Gastrocnemius medialis (tissue), 4 donors: ENCODE measurements around the gene HSCB. TPM values are rescaled to one million over a fixed set of nuclear protein-coding genes. Genes with fewer than 3 reads are reported as not detected.
"Not testable (repeated sequence)": the region's sequence is repeated elsewhere in the genome, so short reads cannot be mapped to it uniquely, and the experiment has no call there.

Experiments
- ATAC-seq, 2 donors: fragments of 150-250 bp; one replicate each; pipeline ENCODE4 v1.9.1; 2016
- DNase-seq, 2 donors: peaks; one replicate each; pipeline ENCODE4 v3.0.0-alpha.2; 2019
- H3K27ac ChIP-seq, 4 donors: fragments of 200-600 bp; sonication (generic); 1 replicate in 1 of 4; 2 replicates in 3 of 4; pipeline ENCODE4 v1.5.1; 2016 to 2018; ENCODE audit warnings: mild to moderate bottlenecking in 2 of 4, moderate library complexity in 1 of 4
- H3K27me3 ChIP-seq, 3 donors: fragments of 200-600 bp; sonication (generic) in 2 of 3; 1 replicate in 1 of 3; 2 replicates in 2 of 3; pipeline versions ENCODE4 v1.5.1 to v1.6.0; 2016 to 2019; ENCODE audit warnings: mild to moderate bottlenecking in 1 of 3, moderate library complexity in 1 of 3
- H3K36me3 ChIP-seq, 2 donors: fragments of 200-600 bp; sonication (generic) in 1 of 2; one replicate each; pipeline ENCODE4 v1.5.1; 2017 to 2018
- H3K4me1 ChIP-seq, 2 donors: fragments of 200-600 bp; sonication (generic) in 1 of 2; one replicate each; pipeline ENCODE4 v1.5.1; 2016 to 2017; ENCODE audit warnings: mild to moderate bottlenecking in 2 of 2
- H3K4me3 ChIP-seq, 4 donors: fragments of 200-600 bp; sonication (generic) in 3 of 4; 1 replicate in 1 of 4; 2 replicates in 3 of 4; pipeline ENCODE4 v1.5.1; 2016 to 2019; ENCODE audit warnings: mild to moderate bottlenecking in 2 of 4
- H3K9me3 ChIP-seq, 3 donors: fragments of 200-600 bp; sonication (generic) in 2 of 3; 1 replicate in 1 of 3; 2 replicates in 2 of 3; pipeline ENCODE4 v1.5.1; 2016 to 2019
- CTCF ChIP-seq, 5 experiments: fragments of 450-650 bp in 3 of 5; fragments of 200-600 bp in 2 of 5; sonication (generic) in 2 of 5; IDR thresholded peaks in 4 of 5; conservative IDR thresholded peaks in 1 of 5; 1 replicate in 4 of 5; 2 replicates in 1 of 5; pipeline ENCODE4 v1.5.1; 2016 to 2019; ENCODE audit warnings: antibody characterized with exemption in 5 of 5, mild to moderate bottlenecking in 3 of 5, moderate library complexity in 3 of 5
- POLR2A ChIP-seq, 2 donors: fragments of 450-650 bp; IDR thresholded peaks; one replicate each; pipeline ENCODE4 v1.6.1; 2017; ENCODE audit warnings: antibody characterized with exemption in 2 of 2, mild to moderate bottlenecking in 2 of 2, moderate library complexity in 2 of 2
- in situ Hi-C, 4 donors: fragments of 200-750 bp; cut with MboI; loops; one replicate each; pipeline versions ENCODE4 v1.15.0 to v1.8.0; 2017; ENCODE audit warnings: low sequenced_read_pairs in 4 of 4
- intact Hi-C: fragments of 100-400 bp; cut with DNase I; formaldehyde crosslinking; loops from one replicate; pipeline ENCODE4 v1.15.1; 2023; ENCODE audit warnings: low total_unique reads
- total RNA-seq, 4 donors: library from RNA; depleted of rRNA; stranded (reverse); fragments of >200 nt; gene quantifications; one replicate each; pipeline versions ENCODE4 v1.1.0 to v1.2.3, GENCODE V29; 2016

Gene HSCB
- total RNA-seq, 4 donors from 2014 or later, result 14.4 to 30.4 (median 22.9) TPM

- TF ChIP-seq CTCF (IDR thresholded peaks at IDR 0.05 in 4 of 5, conservative IDR thresholded peaks at IDR 0.05 in 1 of 5) (no peak), POLR2A (IDR thresholded peaks at IDR 0.05) (no peak)
- Histone ChIP-seq H3K27me3 (no peaks in the 10 kb centered on the region), H3K4me3 (no peak overlapping the region), H3K27ac (no peak overlapping the region), H3K4me1 (peaks cover 4 to 5% of the 10 kb centered on the region in 2 donors), H3K9me3 (no peaks in the 10 kb centered on the region), H3K36me3 (no peaks in the 10 kb centered on the region)
- DNase-seq (no peak), ATAC-seq (no peak)
- intact Hi-C loops, result no loop called here
- in situ Hi-C loops, result no loop called here
These were observed 5.3 kb upstream of the HSCB start for GRCh38 chr22:28736301-28737155.

GRCh38 chr22:28737701-28738100 is 4.1 kb upstream of the HSCB start:
- H3K27ac ChIP-seq, result no peak overlapping the region
- ATAC-seq (no peak), DNase-seq (no peak)
- H3K27me3 ChIP-seq, result no peaks in the 10 kb centered on the region
- H3K4me1 ChIP-seq, result peaks cover 6 to 8% of the 10 kb centered on the region in 2 donors
- H3K4me3 ChIP-seq, result no peak overlapping the region
- intact Hi-C loops, result no loop called here
- H3K9me3 ChIP-seq, result no peaks in the 10 kb centered on the region
- no peaks in the 10 kb centered on the region for H3K36me3 ChIP-seq
- in situ Hi-C loops, result no loop called here
- TF ChIP-seq POLR2A (IDR thresholded peaks at IDR 0.05) (no peak), CTCF (IDR thresholded peaks at IDR 0.05 in 4 of 5, conservative IDR thresholded peaks at IDR 0.05 in 1 of 5) (no peak)

- intact Hi-C loops, DNase-seq, H3K27ac ChIP-seq, in situ Hi-C loops, H3K9me3 ChIP-seq, ATAC-seq, H3K27me3 ChIP-seq, H3K36me3 ChIP-seq, H3K4me3 ChIP-seq: not testable (repeated sequence)
- peaks cover 12 to 13% of the 10 kb centered on the region in 2 donors for H3K4me1 ChIP-seq
These were observed 3.0 kb upstream of the HSCB start for GRCh38 chr22:28738876-28739275.

- no peaks in the 10 kb centered on the region for H3K9me3 ChIP-seq
- DNase-seq (no peak), ATAC-seq (no peak)
- H3K27ac ChIP-seq, result peak overlapping the region in 3 of 4 donors; percentile 18 to 99 (median 96)
- H3K36me3 ChIP-seq, result peaks cover 0 to 28% of the 10 kb centered on the region in 2 donors
- H3K4me1 ChIP-seq, result peaks cover 12 to 13% of the 10 kb centered on the region in 2 donors
- no peak for TF ChIP-seq CTCF (IDR thresholded peaks at IDR 0.05 in 4 of 5, conservative IDR thresholded peaks at IDR 0.05 in 1 of 5)
- H3K27me3 ChIP-seq, result no peaks in the 10 kb centered on the region
- intact Hi-C loops, result loop anchor here (10.0 kb wide), 1 partner anchor 136 kb away; no protein-coding TSS in a partner anchor
- in situ Hi-C loops, result loop anchor here in 1 of 4 donors (10.0 kb wide), 1 partner anchor 136 kb away; no protein-coding TSS in a partner anchor
- H3K4me3 ChIP-seq, result peak overlapping the region; percentile 39 to 98 (median 82)
These were observed 547 bp upstream of the HSCB start for GRCh38 chr22:28741200-28741784.

- H3K4me1 ChIP-seq, result peaks cover 12 to 13% of the 10 kb centered on the region in 2 donors
- DNase-seq, result no peak
- intact Hi-C loops (loop anchor here (1.0 to 10.0 kb wide), 3 partner anchors 30 to 138 kb away; partner anchors contain the start of genes CCDC117 and XBP1), in situ Hi-C loops (loop anchor here in 1 of 4 donors (10.0 kb wide), 1 partner anchor 138 kb away; no protein-coding TSS in a partner anchor)
- no peaks in the 10 kb centered on the region for H3K27me3 ChIP-seq
- no peaks in the 10 kb centered on the region for H3K9me3 ChIP-seq
- TF ChIP-seq CTCF (IDR thresholded peaks at IDR 0.05 in 4 of 5, conservative IDR thresholded peaks at IDR 0.05 in 1 of 5) (no peak), POLR2A (IDR thresholded peaks at IDR 0.05) (no peak)
- H3K36me3 ChIP-seq, result peaks cover 0 to 40% of the 10 kb centered on the region in 2 donors
- peak overlapping the region; percentile 62 to 98 (median 82) for H3K4me3 ChIP-seq
- peak overlapping the region; percentile 90 to 99 (median 94) for H3K27ac ChIP-seq
- ATAC-seq, result no peak
These were observed 723 bp downstream of the HSCB start for GRCh38 chr22:28742562-28742962.
